Measurements from ENCODE around the gene MAMDC2.

GRCh38 chr9:70257991-70258691 is 214.5 kb downstream of the MAMDC2 start:
- TF ChIP-seq TAF1 (IDR thresholded peaks at IDR 0.05; ENCODE audit: borderline replicate concordance, insufficient read depth, low read length) (no peak), POLR2AphosphoS5 (IDR thresholded peaks at IDR 0.05; ENCODE audit: low read depth, low read length) (no peak)

All from PFSK-1 (cell line).